ENCODE data around the gene EPHA4. TPM values are rescaled to one million over a fixed set of nuclear protein-coding genes. Genes with fewer than 3 reads are reported as not detected.

EPHA4 gene
- total and polyA plus RNA-seq, 4 donors = 54.5 to 60.9 (median 57.2) TPM

GRCh38 chr2:221468317-221468716, 103.8 kb downstream of the EPHA4 start:
- Histone ChIP-seq H3K27me3 (ENCODE audit: control insufficient read depth, insufficient read depth, low read length) (no peaks in the 10 kb centered on the region), H3K36me3 (ENCODE audit: control insufficient read depth, insufficient read depth, low read length) (no peaks in the 10 kb centered on the region), H3K4me3 (ENCODE audit: low read depth, low read length) (no peak overlapping the region), H3K4me1 (ENCODE audit: control insufficient read depth, insufficient read depth, low read length) (no peaks in the 10 kb centered on the region), H3K27ac (ENCODE audit: low read depth, low read length) (no peak overlapping the region), H3K9me3 (ENCODE audit: control insufficient read depth, insufficient read depth, low read length) (no peaks in the 10 kb centered on the region)
- WGBS (ENCODE audit: insufficient coverage) = 23% methylated on average over 2 of the region's 2 CpGs
- DNase-seq (ENCODE audit: low read depth in 4 of 6, low spot score in 6 of 6) = peak in 1 of 6 donors; percentile 62

GRCh38 chr2:221467610-221468009, 104.5 kb downstream of the EPHA4 start:
- Histone ChIP-seq H3K27ac (ENCODE audit: low read depth, low read length) (peak overlapping the region; percentile 29), H3K27me3 (ENCODE audit: control insufficient read depth, insufficient read depth, low read length) (no peaks in the 10 kb centered on the region), H3K4me1 (ENCODE audit: control insufficient read depth, insufficient read depth, low read length) (no peaks in the 10 kb centered on the region), H3K4me3 (ENCODE audit: low read depth, low read length) (no peak overlapping the region), H3K36me3 (ENCODE audit: control insufficient read depth, insufficient read depth, low read length) (no peaks in the 10 kb centered on the region), H3K9me3 (ENCODE audit: control insufficient read depth, insufficient read depth, low read length) (no peaks in the 10 kb centered on the region)
- DNase-seq (ENCODE audit: low read depth in 4 of 6, low spot score in 6 of 6) = peak in 1 of 6 donors; percentile 88
- WGBS (ENCODE audit: insufficient coverage) = no CpG with 5 or more reads among the region's 2 CpGs

- Histone ChIP-seq H3K36me3 (ENCODE audit: control insufficient read depth, insufficient read depth, low read length) (no peaks in the 10 kb centered on the region), H3K9me3 (ENCODE audit: control insufficient read depth, insufficient read depth, low read length) (no peaks in the 10 kb centered on the region), H3K4me1 (ENCODE audit: control insufficient read depth, insufficient read depth, low read length) (no peaks in the 10 kb centered on the region), H3K27me3 (ENCODE audit: control insufficient read depth, insufficient read depth, low read length) (no peaks in the 10 kb centered on the region), H3K4me3 (ENCODE audit: low read depth, low read length) (no peak overlapping the region), H3K27ac (ENCODE audit: low read depth, low read length) (no peak overlapping the region)
- no CpG with 5 or more reads among the region's 5 CpGs for WGBS (ENCODE audit: insufficient coverage)
- DNase-seq (ENCODE audit: low read depth in 4 of 6, low spot score in 6 of 6) = no peak
Measured at GRCh38 chr2:221466744-221467143, 105.4 kb downstream of the EPHA4 start.

GRCh38 chr2:221465776-221466175, 106.3 kb downstream of the EPHA4 start:
- WGBS (ENCODE audit: insufficient coverage) = 96% methylated on average over 10 of the region's 11 CpGs
- DNase-seq (ENCODE audit: low read depth in 4 of 6, low spot score in 6 of 6) = no peak
- no peak overlapping the region for H3K27ac ChIP-seq (ENCODE audit: low read depth, low read length)
- no peak overlapping the region for H3K4me3 ChIP-seq (ENCODE audit: low read depth, low read length)
- no peaks in the 10 kb centered on the region for H3K27me3 ChIP-seq (ENCODE audit: control insufficient read depth, insufficient read depth, low read length)
- no peaks in the 10 kb centered on the region for H3K9me3 ChIP-seq (ENCODE audit: control insufficient read depth, insufficient read depth, low read length)
- no peaks in the 10 kb centered on the region for H3K36me3 ChIP-seq (ENCODE audit: control insufficient read depth, insufficient read depth, low read length)
- H3K4me1 ChIP-seq (ENCODE audit: control insufficient read depth, insufficient read depth, low read length) = no peaks in the 10 kb centered on the region

GRCh38 chr2:221464971-221465370, 107.1 kb downstream of the EPHA4 start:
- no peaks in the 10 kb centered on the region for H3K27me3 ChIP-seq (ENCODE audit: control insufficient read depth, insufficient read depth, low read length)
- no peak overlapping the region for H3K27ac ChIP-seq (ENCODE audit: low read depth, low read length)
- no peak for DNase-seq (ENCODE audit: low read depth in 4 of 6, low spot score in 6 of 6)
- no CpG with 5 or more reads among the region's 2 CpGs for WGBS (ENCODE audit: insufficient coverage)
- no peaks in the 10 kb centered on the region for H3K36me3 ChIP-seq (ENCODE audit: control insufficient read depth, insufficient read depth, low read length)
- H3K4me3 ChIP-seq (ENCODE audit: low read depth, low read length) = no peak overlapping the region
- no peaks in the 10 kb centered on the region for H3K9me3 ChIP-seq (ENCODE audit: control insufficient read depth, insufficient read depth, low read length)
- no peaks in the 10 kb centered on the region for H3K4me1 ChIP-seq (ENCODE audit: control insufficient read depth, insufficient read depth, low read length)

GRCh38 chr2:221463241-221463896, 108.7 kb downstream of the EPHA4 start:
- H3K27me3 ChIP-seq (ENCODE audit: control insufficient read depth, insufficient read depth, low read length) = no peaks in the 10 kb centered on the region
- H3K4me1 ChIP-seq (ENCODE audit: control insufficient read depth, insufficient read depth, low read length) = no peaks in the 10 kb centered on the region
- no peak overlapping the region for H3K27ac ChIP-seq (ENCODE audit: low read depth, low read length)
- 75% methylated on average over 1 of the region's 3 CpGs for WGBS (ENCODE audit: insufficient coverage)
- H3K9me3 ChIP-seq (ENCODE audit: control insufficient read depth, insufficient read depth, low read length) = no peaks in the 10 kb centered on the region
- H3K36me3 ChIP-seq (ENCODE audit: control insufficient read depth, insufficient read depth, low read length) = no peaks in the 10 kb centered on the region
- no peak overlapping the region for H3K4me3 ChIP-seq (ENCODE audit: low read depth, low read length)
- DNase-seq (ENCODE audit: low read depth in 4 of 6, low spot score in 6 of 6) = no peak

GRCh38 chr2:221461901-221462300, 110.2 kb downstream of the EPHA4 start:
- H3K4me1 ChIP-seq (ENCODE audit: control insufficient read depth, insufficient read depth, low read length) = no peaks in the 10 kb centered on the region
- no peak overlapping the region for H3K27ac ChIP-seq (ENCODE audit: low read depth, low read length)
- H3K36me3 ChIP-seq (ENCODE audit: control insufficient read depth, insufficient read depth, low read length) = no peaks in the 10 kb centered on the region
- no peaks in the 10 kb centered on the region for H3K27me3 ChIP-seq (ENCODE audit: control insufficient read depth, insufficient read depth, low read length)
- no peaks in the 10 kb centered on the region for H3K9me3 ChIP-seq (ENCODE audit: control insufficient read depth, insufficient read depth, low read length)
- no peak for DNase-seq (ENCODE audit: low read depth in 4 of 6, low spot score in 6 of 6)
- WGBS (ENCODE audit: insufficient coverage) = no CpG with 5 or more reads among the region's 1 CpG
- H3K4me3 ChIP-seq (ENCODE audit: low read depth, low read length) = no peak overlapping the region

GRCh38 chr2:221460136-221460535, 112.0 kb downstream of the EPHA4 start:
- H3K4me1 ChIP-seq (ENCODE audit: control insufficient read depth, insufficient read depth, low read length) = no peaks in the 10 kb centered on the region
- H3K27ac ChIP-seq (ENCODE audit: low read depth, low read length) = no peak overlapping the region
- DNase-seq (ENCODE audit: low read depth in 4 of 6, low spot score in 6 of 6) = no peak
- H3K4me3 ChIP-seq (ENCODE audit: low read depth, low read length) = no peak overlapping the region
- no peaks in the 10 kb centered on the region for H3K36me3 ChIP-seq (ENCODE audit: control insufficient read depth, insufficient read depth, low read length)
- no peaks in the 10 kb centered on the region for H3K9me3 ChIP-seq (ENCODE audit: control insufficient read depth, insufficient read depth, low read length)
- no CpG with 5 or more reads among the region's 2 CpGs for WGBS (ENCODE audit: insufficient coverage)
- H3K27me3 ChIP-seq (ENCODE audit: control insufficient read depth, insufficient read depth, low read length) = no peaks in the 10 kb centered on the region

- 40% methylated on average over 3 of the region's 5 CpGs for WGBS (ENCODE audit: insufficient coverage)
- Histone ChIP-seq H3K4me1 (ENCODE audit: control insufficient read depth, insufficient read depth, low read length) (no peaks in the 10 kb centered on the region), H3K36me3 (ENCODE audit: control insufficient read depth, insufficient read depth, low read length) (peaks cover 3% of the 10 kb centered on the region)
Measured at GRCh38 chr2:221458578-221458977, 113.5 kb downstream of the EPHA4 start.

GRCh38 chr2:221455214-221455613, 116.9 kb downstream of the EPHA4 start:
- H3K4me1 ChIP-seq (ENCODE audit: control insufficient read depth, insufficient read depth, low read length) = no peaks in the 10 kb centered on the region
- 100% methylated on average over 1 of the region's 6 CpGs for WGBS (ENCODE audit: insufficient coverage)
- H3K27me3 ChIP-seq (ENCODE audit: control insufficient read depth, insufficient read depth, low read length) = no peaks in the 10 kb centered on the region
- no peak overlapping the region for H3K27ac ChIP-seq (ENCODE audit: low read depth, low read length)
- DNase-seq (ENCODE audit: low read depth in 4 of 6, low spot score in 6 of 6) = no peak
- no peaks in the 10 kb centered on the region for H3K9me3 ChIP-seq (ENCODE audit: control insufficient read depth, insufficient read depth, low read length)
- peaks cover 3% of the 10 kb centered on the region for H3K36me3 ChIP-seq (ENCODE audit: control insufficient read depth, insufficient read depth, low read length)
- no peak overlapping the region for H3K4me3 ChIP-seq (ENCODE audit: low read depth, low read length)

More at GRCh38 chr2:221458578-221458977, 113.5 kb downstream of the EPHA4 start:
- H3K27me3 ChIP-seq (ENCODE audit: control insufficient read depth, insufficient read depth, low read length) = no peaks in the 10 kb centered on the region
- no peak overlapping the region for H3K4me3 ChIP-seq (ENCODE audit: low read depth, low read length)
- H3K27ac ChIP-seq (ENCODE audit: low read depth, low read length) = no peak overlapping the region
- H3K9me3 ChIP-seq (ENCODE audit: control insufficient read depth, insufficient read depth, low read length) = no peaks in the 10 kb centered on the region
- peak in 1 of 6 donors; percentile 44 for DNase-seq (ENCODE audit: low read depth in 4 of 6, low spot score in 6 of 6)

Data from spinal cord (tissue), 10 donors.